Endothelial cell of umbilical vein (primary cell): Measurements from ENCODE around the gene SPDL1. TPM values are rescaled to one million over a fixed set of nuclear protein-coding genes. Genes with fewer than 3 reads are reported as not detected.

ENCODE experiments used
- BruUV-seq: library from RNA; stranded (reverse); fragments of 400-500 nt; replicated peaks from 2 replicates; lab custom pipeline; 2021; lab: Mats Ljungman, UMichigan
- CTCF ChIA-PET: fragments of 300-600, 350-600 bp; sonication (Branson Sonifier 250); formaldehyde crosslinking; loops from one replicate; lab custom pipeline; 2021; ENCODE audit warnings: antibody characterized with exemption, inconsistent platforms; lab: Charles Lee
- POLR2A ChIA-PET: fragments of 300-600, 350-600 bp; sonication (Branson Sonifier 250); formaldehyde crosslinking; loops from one replicate; lab custom pipeline; 2021; ENCODE audit warnings: antibody characterized with exemption, inconsistent platforms; lab: Charles Lee
- DNase-seq: peaks from one replicate; pipeline ENCODE4 v3.0.0-alpha.2; 2011; ENCODE audit warnings: low read depth, low spot score
- FAIRE-seq: peaks from 2 replicates; lab custom pipeline; 2011; peaks lifted over from hg19 to GRCh38; lab: Jason Lieb, UNC
- H2AFZ ChIP-seq: 2 replicates; pipeline ENCODE4 v1.6.0; 2012; ENCODE audit warnings: low read depth, low read length, control low read depth, inconsistent platforms
- H3K27ac ChIP-seq: 2 replicates; pipeline ENCODE4 v1.5.1; 2011; ENCODE audit warnings: low read depth, mild to moderate bottlenecking, control low read depth, low read length, moderate library complexity; ENCODE audit not compliant: insufficient read depth
- H3K27me3 ChIP-seq, 2 experiments: 2 replicates each; pipeline versions ENCODE4 v1.6.0 to v1.6.1; 2011; ENCODE audit warnings: low read length in 2 of 2, mixed read lengths in 1 of 2; ENCODE audit not compliant: control insufficient read depth in 2 of 2, insufficient read depth in 2 of 2
- H3K36me3 ChIP-seq, 2 experiments: 2 replicates in 1 of 2; 3 replicates in 1 of 2; pipeline ENCODE4 v1.5.1; 2011; ENCODE audit warnings: low read length in 2 of 2, mild to moderate bottlenecking in 1 of 2, moderate library complexity in 1 of 2; ENCODE audit not compliant: control insufficient read depth in 2 of 2, insufficient read depth in 2 of 2; ENCODE audit errors: extremely low read depth in 1 of 2
- H3K4me1 ChIP-seq: 3 replicates; pipeline ENCODE4 v1.5.1; 2011; ENCODE audit warnings: mild to moderate bottlenecking, low read length; ENCODE audit not compliant: control insufficient read depth, insufficient read depth; ENCODE audit errors: extremely low read depth
- H3K4me2 ChIP-seq: 2 replicates; pipeline ENCODE4 v1.6.1; 2011; ENCODE audit warnings: low read length, control low read depth, mixed read lengths; ENCODE audit not compliant: insufficient read depth
- H3K4me3 ChIP-seq, 3 experiments: fragments of 200-600 bp in 1 of 3; sonication (generic), shearing (Covaris generic) in 1 of 3; replicated peaks in 1 of 3; 2 replicates each; pipeline ENCODE4 v1.5.1; 2011 to 2016; ENCODE audit warnings: control low read depth in 3 of 3, low read length in 3 of 3, mild to moderate bottlenecking in 2 of 3, inconsistent platforms in 1 of 3, low read depth in 1 of 3, moderate library complexity in 1 of 3; ENCODE audit not compliant: insufficient read depth in 1 of 3
- H3K79me2 ChIP-seq: 2 replicates; pipeline ENCODE4 v1.6.0; 2012; ENCODE audit warnings: low read length, inconsistent platforms; ENCODE audit not compliant: control insufficient read depth, insufficient read depth
- H3K9ac ChIP-seq: replicated peaks from 2 replicates; pipeline ENCODE3; 2011; ENCODE audit warnings: low read length, control low read depth; ENCODE audit not compliant: insufficient read depth; ENCODE audit errors: extremely low read depth
- H3K9me1 ChIP-seq: replicated peaks from 3 replicates; pipeline ENCODE4 v1.6.0; 2011; ENCODE audit warnings: mild to moderate bottlenecking, low read length; ENCODE audit not compliant: control insufficient read depth, insufficient read depth; ENCODE audit errors: extremely low read depth
- H3K9me3 ChIP-seq: replicated peaks from 2 replicates; pipeline ENCODE4 v1.5.1; 2012; ENCODE audit warnings: low read length, inconsistent platforms; ENCODE audit not compliant: control insufficient read depth, insufficient read depth
- H4K20me1 ChIP-seq: replicated peaks from 2 replicates; pipeline ENCODE3; 2011; ENCODE audit warnings: mild to moderate bottlenecking, low read length; ENCODE audit not compliant: control insufficient read depth, insufficient read depth; ENCODE audit errors: extremely low read depth
- EZH2 ChIP-seq: IDR thresholded peaks from 2 replicates; pipeline ENCODE4 v1.6.1; 2012; ENCODE audit warnings: borderline replicate concordance, low read depth, mild to moderate bottlenecking, moderate library complexity, low read length, inconsistent platforms; ENCODE audit not compliant: severe bottlenecking
- FOS ChIP-seq: IDR thresholded peaks from 2 replicates; pipeline ENCODE4 v1.6.1; 2011; ENCODE audit warnings: mild to moderate bottlenecking, low read length, moderate library complexity, borderline replicate concordance; ENCODE audit not compliant: insufficient read depth
- GATA2 ChIP-seq: IDR thresholded peaks from 2 replicates; pipeline ENCODE4 v1.7.0; 2011; ENCODE audit warnings: low read depth, mild to moderate bottlenecking, moderate library complexity, mixed read lengths, low read length; ENCODE audit not compliant: insufficient read length, insufficient read depth
- JUN ChIP-seq: IDR thresholded peaks from 2 replicates; pipeline ENCODE4 v1.6.1; 2011; ENCODE audit warnings: borderline replicate concordance, low read depth; ENCODE audit not compliant: insufficient read length, insufficient read depth
- MYC ChIP-seq: IDR thresholded peaks from one replicate; pipeline ENCODE4 v1.6.1; 2011; ENCODE audit warnings: mild to moderate bottlenecking, low read depth, low read length
- POLR2A ChIP-seq: IDR thresholded peaks from 2 replicates; pipeline ENCODE4 v1.6.1; 2012; ENCODE audit warnings: low read depth, mild to moderate bottlenecking, control low read depth, low read length
- POLR2AphosphoS5 ChIP-seq: IDR thresholded peaks from 2 replicates; pipeline ENCODE4 v1.6.1; 2012; ENCODE audit warnings: low read depth, mild to moderate bottlenecking, control low read depth, low read length, moderate library complexity; ENCODE audit not compliant: insufficient read depth
- dilution Hi-C: fragments of 300-500 bp; cut with MboI; formaldehyde crosslinking; loops from one replicate; pipeline ENCODE4 v1.15.0; 2019; ENCODE audit warnings: low sequenced_read_pairs; ENCODE audit not compliant: extremely low pct_ligation_motif_present
- intact Hi-C: fragments of 100-400 bp; cut with micrococcal nuclease; formaldehyde crosslinking; loops from one replicate; pipeline ENCODE4 v1.10.0; 2022
- polyA plus RNA-seq, 4 experiments: library from polyadenylated mRNA; depleted of rRNA in 3 of 4; stranded (reverse) in 3 of 4; unstranded in 1 of 4; fragments of >200 nt; gene quantifications; 2 replicates each; pipeline versions ENCODE4 v1.2.1 to v1.2.3, GENCODE V29; 2011 to 2012; ENCODE audit warnings: missing spikeins in 1 of 4
- total RNA-seq: library from RNA; stranded (reverse); gene quantifications from 2 replicates; pipeline ENCODE4 v1.2.3, GENCODE V29; 2021
- TF ChIP-seq, protein P1 (sequence below), 2 donors: IDR thresholded peaks; 1 replicate in 1 of 2; 2 replicates in 1 of 2; pipeline ENCODE4 v1.5.1; 2011; ENCODE audit warnings: low read length in 2 of 2, mild to moderate bottlenecking in 2 of 2, moderate library complexity in 2 of 2, control low read depth in 1 of 2, inconsistent platforms in 1 of 2, low read depth in 1 of 2; ENCODE audit not compliant: insufficient read depth in 1 of 2; ENCODE audit errors: extremely low read depth in 1 of 2
- TF ChIP-seq, protein P2 (sequence below): IDR thresholded peaks from 2 replicates; pipeline ENCODE4 v1.6.1; 2011; ENCODE audit not compliant: insufficient read depth, insufficient read length

SPDL1 gene
- total and polyA plus RNA-seq, 2 donors (not counting 3 experiments of a cell fraction or from before 2014, with no cell fraction given) = 19.7 to 51.8 TPM

DNA sequence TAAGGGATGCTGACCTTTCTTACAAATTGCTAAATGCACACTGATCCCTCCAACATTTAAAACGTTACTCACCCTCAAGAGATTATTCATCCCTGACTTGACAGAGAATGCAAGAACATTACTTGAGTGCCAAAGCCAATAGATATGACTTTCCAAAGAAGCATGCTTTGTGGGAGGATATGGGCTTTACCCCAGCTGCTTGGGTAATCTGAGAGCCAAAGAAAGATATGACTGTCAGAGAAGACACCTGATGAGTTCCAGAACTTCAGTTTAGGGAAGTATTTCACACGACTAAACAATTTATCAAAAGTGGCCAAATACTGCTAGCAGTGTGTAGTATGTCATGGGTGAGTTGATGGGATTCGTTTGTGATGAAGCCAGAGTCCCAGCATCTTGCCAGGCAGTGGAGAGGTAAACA, 7.4 kb upstream of the SPDL1 start:
- DNase-seq = no peak
- CTCF ChIA-PET = interaction anchor here (1.7 to 5.3 kb wide), 2 partner anchors 311 to 587 kb away, joined by 4 to 81 read pairs; no protein-coding TSS in a partner anchor

More for the DNA sequence above, 7.4 kb upstream of the SPDL1 start:
- Histone ChIP-seq H3K9me3 (no peaks in the 10 kb centered on the region), H3K27me3 (peaks cover 22 to 27% of the 10 kb centered on the region in 2 experiments), H3K79me2 (no peaks in the 10 kb centered on the region), H3K9ac (no peak overlapping the region), H3K4me2 (no peak overlapping the region), H4K20me1 (no peaks in the 10 kb centered on the region), H3K36me3 (no peaks in the 10 kb centered on the region), H3K27ac (no peak overlapping the region), H3K9me1 (no peaks in the 10 kb centered on the region), H3K4me3 (no peak overlapping the region), H2AFZ (no peak overlapping the region), H3K4me1 (no peaks in the 10 kb centered on the region)
- dilution Hi-C loops = no loop called here
- BruUV-seq = no TSS peak
- TF ChIP-seq JUN = no peak
- no peak for TF ChIP-seq MYC
- TF ChIP-seq FOS = no peak
- TF ChIP-seq, protein P1, sequence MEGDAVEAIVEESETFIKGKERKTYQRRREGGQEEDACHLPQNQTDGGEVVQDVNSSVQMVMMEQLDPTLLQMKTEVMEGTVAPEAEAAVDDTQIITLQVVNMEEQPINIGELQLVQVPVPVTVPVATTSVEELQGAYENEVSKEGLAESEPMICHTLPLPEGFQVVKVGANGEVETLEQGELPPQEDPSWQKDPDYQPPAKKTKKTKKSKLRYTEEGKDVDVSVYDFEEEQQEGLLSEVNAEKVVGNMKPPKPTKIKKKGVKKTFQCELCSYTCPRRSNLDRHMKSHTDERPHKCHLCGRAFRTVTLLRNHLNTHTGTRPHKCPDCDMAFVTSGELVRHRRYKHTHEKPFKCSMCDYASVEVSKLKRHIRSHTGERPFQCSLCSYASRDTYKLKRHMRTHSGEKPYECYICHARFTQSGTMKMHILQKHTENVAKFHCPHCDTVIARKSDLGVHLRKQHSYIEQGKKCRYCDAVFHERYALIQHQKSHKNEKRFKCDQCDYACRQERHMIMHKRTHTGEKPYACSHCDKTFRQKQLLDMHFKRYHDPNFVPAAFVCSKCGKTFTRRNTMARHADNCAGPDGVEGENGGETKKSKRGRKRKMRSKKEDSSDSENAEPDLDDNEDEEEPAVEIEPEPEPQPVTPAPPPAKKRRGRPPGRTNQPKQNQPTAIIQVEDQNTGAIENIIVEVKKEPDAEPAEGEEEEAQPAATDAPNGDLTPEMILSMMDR (IDR thresholded peaks at IDR 0.05; ENCODE audit: extremely low read depth in 1 of 2, insufficient read depth in 1 of 2, low read depth in 1 of 2, low read length in 2 of 2) = no peak
- no peak for TF ChIP-seq POLR2A
- TF ChIP-seq, protein P2, sequence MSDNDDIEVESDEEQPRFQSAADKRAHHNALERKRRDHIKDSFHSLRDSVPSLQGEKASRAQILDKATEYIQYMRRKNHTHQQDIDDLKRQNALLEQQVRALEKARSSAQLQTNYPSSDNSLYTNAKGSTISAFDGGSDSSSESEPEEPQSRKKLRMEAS = no peak
- TF ChIP-seq EZH2 = no peak
- TF ChIP-seq POLR2AphosphoS5 = no peak
- TF ChIP-seq GATA2 = no peak
- POLR2A ChIA-PET = no interaction called here
- intact Hi-C loops = no loop called here
- FAIRE-seq = no peak
